HEK293T (cell line): ENCODE measurements around the gene RPLP2.

ENCODE experiments used
- BHLHE40 ChIP-seq: fragments of 450-650 bp; IDR thresholded peaks from 2 replicates; pipeline ENCODE4 v1.6.1; 2016; ENCODE audit warnings: mild to moderate bottlenecking, moderate library complexity, borderline replicate concordance
- CTBP1 ChIP-seq: fragments of 450-650 bp; IDR thresholded peaks from 2 replicates; pipeline ENCODE4 v1.6.1; 2016; ENCODE audit warnings: borderline replicate concordance
- ELF4 ChIP-seq: fragments of 450-650 bp; IDR thresholded peaks from 2 replicates; pipeline ENCODE4 v1.6.1; 2017; ENCODE audit warnings: antibody characterized with exemption
- FOXA1 ChIP-seq: fragments of 450-650 bp; IDR thresholded peaks from 2 replicates; pipeline ENCODE4 v1.6.1; 2016; ENCODE audit warnings: mild to moderate bottlenecking
- FOXK2 ChIP-seq: fragments of 450-650 bp; IDR thresholded peaks from 2 replicates; pipeline ENCODE4 v1.6.1; 2016; ENCODE audit warnings: mild to moderate bottlenecking
- FOXM1 ChIP-seq: fragments of 450-650 bp; IDR thresholded peaks from 2 replicates; pipeline ENCODE4 v1.6.1; 2017; ENCODE audit warnings: mild to moderate bottlenecking, borderline replicate concordance
- HDGF ChIP-seq: fragments of 450-650 bp; IDR thresholded peaks from 2 replicates; pipeline ENCODE4 v1.6.1; 2017; ENCODE audit warnings: antibody characterized with exemption, borderline replicate concordance
- L3MBTL2 ChIP-seq: fragments of 450-650 bp; conservative IDR thresholded peaks from 2 replicates; pipeline ENCODE4 v1.6.1; 2016; ENCODE audit warnings: mild to moderate bottlenecking
- NFRKB ChIP-seq: fragments of 450-650 bp; IDR thresholded peaks from 2 replicates; pipeline ENCODE4 v1.6.1; 2016; ENCODE audit warnings: mild to moderate bottlenecking, moderate library complexity
- PKNOX1 ChIP-seq: fragments of 450-650 bp; IDR thresholded peaks from 2 replicates; pipeline ENCODE4 v1.6.1; 2016
- SP1 ChIP-seq: fragments of 450-650 bp; IDR thresholded peaks from 2 replicates; pipeline ENCODE4 v1.6.1; 2017
- SUZ12 ChIP-seq: fragments of 450-650 bp; IDR thresholded peaks from 2 replicates; pipeline ENCODE4 v1.6.1; 2016; ENCODE audit warnings: mild to moderate bottlenecking
- TARDBP ChIP-seq: fragments of 450-650 bp; IDR thresholded peaks from 2 replicates; pipeline ENCODE4 v1.6.1; 2016
- ZNF384 ChIP-seq: fragments of 450-650 bp; IDR thresholded peaks from 2 replicates; pipeline ENCODE4 v1.6.1; 2016

- TF ChIP-seq SUZ12 (no peak), ZNF384 (no peak), PKNOX1 (no peak), FOXA1 (no peak), L3MBTL2 (no peak), SP1 (no peak), FOXK2 (no peak), BHLHE40 (no peak), FOXM1 (no peak), HDGF (no peak), NFRKB (no peak), ELF4 (no peak), CTBP1 (no peak), TARDBP (no peak)
These were observed 26.9 kb downstream of the RPLP2 start for GRCh38 chr11:836700-837099.
